Stimulated activated CD4-positive, alpha-beta T cell treated with anti-CD3 and anti-CD28 coated beads, TNF-alpha, amount 100 ng/mL, for 24 hours (primary cell): ENCODE measurements around the gene NINJ1.

Experiments
- DNase-seq, 3 experiments: peaks; one replicate each; pipeline ENCODE4 v3.0.0-alpha.2; 2020; ENCODE audit warnings: low read depth in 3 of 3

Gene NINJ1

GRCh38 chr9:93159601-93160471 lies 25.8 kb upstream of the NINJ1 start:
- DNase-seq = peak; percentile 43 to 73 (median 52)

GRCh38 chr9:93156475-93157008 lies 22.5 kb upstream of the NINJ1 start:
- peak in 1 of 3 experiments; percentile 43 for DNase-seq

GRCh38 chr9:93155716-93156474 lies 21.8 kb upstream of the NINJ1 start:
- no peak for DNase-seq

- DNase-seq = peak in 1 of 3 experiments; percentile 47
Observed at GRCh38 chr9:93154293-93154903, 20.3 kb upstream of the NINJ1 start.

- no peak for DNase-seq
Observed at GRCh38 chr9:93151097-93151784, 17.2 kb upstream of the NINJ1 start.

- no peak for DNase-seq
Observed at GRCh38 chr9:93149361-93149760, 15.3 kb upstream of the NINJ1 start.

GRCh38 chr9:93148721-93149120 lies 14.7 kb upstream of the NINJ1 start:
- no peak for DNase-seq

GRCh38 chr9:93147632-93148031 lies 13.6 kb upstream of the NINJ1 start:
- DNase-seq = no peak

GRCh38 chr9:93146696-93147095 lies 12.6 kb upstream of the NINJ1 start:
- DNase-seq = peak; percentile 19 to 57 (median 21)

- DNase-seq = no peak
Observed at GRCh38 chr9:93143830-93144530, 9.9 kb upstream of the NINJ1 start.

- no peak for DNase-seq
Observed at GRCh38 chr9:93141771-93142483, 7.9 kb upstream of the NINJ1 start.

- DNase-seq = no peak
Observed at GRCh38 chr9:93139365-93140182, 5.5 kb upstream of the NINJ1 start.

- no peak for DNase-seq
Observed at GRCh38 chr9:93138171-93138764, 4.2 kb upstream of the NINJ1 start.

- DNase-seq = no peak
Observed at GRCh38 chr9:93137362-93137761, 3.3 kb upstream of the NINJ1 start.

GRCh38 chr9:93136011-93136440 lies 2.0 kb upstream of the NINJ1 start:
- DNase-seq = no peak

GRCh38 chr9:93134740-93135444 lies 841 bp upstream of the NINJ1 start:
- no peak for DNase-seq

- peak in 2 of 3 experiments; percentile 14 to 47 for DNase-seq
Observed at GRCh38 chr9:93133681-93134014, 403 bp downstream of the NINJ1 start.

- no peak for DNase-seq
Observed at GRCh38 chr9:93132946-93133680, 938 bp downstream of the NINJ1 start.
